HG02798 (cell line): ENCODE results near the gene NCOA3.

Source experiments
- ATAC-seq: cut with Tn5 transposase; IDR thresholded peaks from one replicate; pipeline ENCODE4 v1.9.1; 2021; ENCODE audit warnings: mild to moderate bottlenecking; ENCODE audit not compliant: unreplicated experiment, poor library complexity

NCOA3 gene

DNA sequence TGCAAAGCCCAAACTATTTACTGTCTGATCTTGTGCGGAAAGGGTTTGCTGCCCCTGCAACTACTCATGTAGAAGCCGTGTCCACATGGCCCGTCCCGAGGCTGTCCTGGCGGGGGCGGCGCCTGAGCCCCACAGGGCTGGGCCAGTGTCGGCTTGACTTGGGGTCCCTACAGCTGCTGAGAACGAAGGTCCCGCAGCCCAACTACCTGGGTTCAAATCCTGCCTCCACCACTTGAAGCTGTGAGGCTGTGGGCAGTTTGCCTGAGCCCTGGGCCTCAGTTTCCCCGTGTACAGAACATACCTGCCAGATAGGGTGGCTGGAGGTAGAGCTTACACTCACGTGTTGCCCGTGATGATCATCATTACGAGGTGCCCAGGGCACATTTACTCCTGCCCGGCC, 172.5 kb downstream of the NCOA3 start:
- ATAC-seq, result no peak

DNA sequence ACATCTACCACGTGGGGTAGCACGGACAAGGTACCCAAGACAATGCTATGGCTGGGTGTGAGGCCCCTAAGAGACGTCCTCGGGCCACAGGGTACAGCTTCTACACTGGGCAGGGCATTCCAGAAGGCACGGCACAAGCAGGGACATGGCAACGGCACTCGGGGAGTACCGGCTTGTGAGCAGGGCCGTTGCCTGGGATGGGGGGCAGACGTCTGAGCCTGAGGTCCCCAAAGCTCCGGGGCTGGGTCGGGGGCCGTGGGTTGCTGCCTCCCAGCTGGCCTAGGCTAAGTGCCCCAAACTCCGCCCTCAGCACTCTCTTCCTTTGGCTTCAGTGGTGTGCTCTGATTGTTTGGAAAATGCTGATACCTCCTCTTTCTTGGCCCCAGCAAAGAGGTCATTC, 173.0 kb downstream of the NCOA3 start:
- ATAC-seq, result no peak

DNA sequence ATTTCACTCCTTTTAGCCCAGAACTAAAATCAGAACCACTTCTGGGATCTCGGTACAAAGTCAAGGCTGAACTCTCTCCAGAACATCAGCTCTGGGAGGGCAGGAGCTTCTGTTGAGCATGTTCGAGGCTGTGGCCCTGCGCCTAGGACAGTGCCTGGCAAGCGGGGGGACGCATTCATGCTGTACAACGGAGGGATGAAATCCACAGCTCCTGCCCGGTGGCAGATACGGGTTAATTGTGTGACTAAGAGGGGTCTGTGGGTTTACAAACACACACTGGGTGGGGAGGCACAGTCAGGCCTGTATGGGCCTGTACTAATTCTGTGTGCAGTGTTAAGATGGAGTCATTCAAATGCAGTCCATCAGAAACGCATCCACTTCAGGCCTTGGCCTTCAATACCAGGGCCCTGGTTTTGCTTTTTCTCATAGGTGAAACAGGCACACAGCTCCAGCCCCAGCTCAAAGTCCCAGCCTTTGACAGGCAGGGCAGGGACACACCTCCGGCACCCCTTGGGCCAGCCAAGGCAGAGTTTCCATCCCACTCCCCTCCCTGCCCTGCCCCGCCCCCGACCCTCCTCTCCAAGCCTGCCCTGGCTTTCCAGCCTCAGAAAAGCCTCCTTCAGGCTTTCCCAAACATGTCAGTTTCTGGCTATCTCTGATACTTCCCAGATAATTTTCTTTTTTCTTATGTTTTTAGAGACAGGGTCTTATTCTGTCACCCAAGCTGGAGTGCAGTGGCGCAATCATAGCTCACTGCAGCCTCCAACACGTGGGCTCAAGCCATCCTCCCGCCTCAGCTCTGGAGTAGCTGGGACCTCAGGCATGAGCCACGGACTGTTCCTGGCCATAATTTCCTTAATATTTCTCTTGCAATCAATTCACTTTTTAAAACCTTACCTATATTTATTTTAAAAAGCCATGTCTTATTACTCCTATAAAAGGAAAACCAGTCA, 173.8 kb downstream of the NCOA3 start:
- no peak for ATAC-seq

DNA sequence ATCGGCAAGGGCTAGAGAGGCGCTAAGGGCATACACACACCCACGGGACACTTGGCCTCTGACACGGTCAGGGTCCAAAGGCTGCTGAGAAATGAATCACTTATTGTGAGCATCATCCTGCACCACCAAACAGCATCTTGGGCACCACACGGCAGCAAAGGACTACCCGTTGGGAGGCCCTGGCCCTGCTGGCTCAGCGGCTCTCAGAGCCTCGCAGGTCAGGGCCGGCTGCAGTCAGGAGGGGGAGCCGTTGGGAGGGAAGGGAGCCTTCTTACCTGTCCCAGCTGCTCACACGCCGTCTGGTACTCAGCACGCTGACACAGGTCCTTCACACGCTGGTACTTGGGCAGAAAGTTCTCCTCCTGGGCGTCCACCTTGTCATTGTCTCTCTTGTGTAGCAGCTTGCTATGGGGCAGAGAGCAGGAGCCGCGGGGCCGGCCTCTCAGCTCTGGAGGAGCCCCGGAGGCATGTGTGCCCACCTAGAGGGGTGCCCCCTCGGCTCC, 174.6 kb downstream of the NCOA3 start:
- ATAC-seq, result no peak

DNA sequence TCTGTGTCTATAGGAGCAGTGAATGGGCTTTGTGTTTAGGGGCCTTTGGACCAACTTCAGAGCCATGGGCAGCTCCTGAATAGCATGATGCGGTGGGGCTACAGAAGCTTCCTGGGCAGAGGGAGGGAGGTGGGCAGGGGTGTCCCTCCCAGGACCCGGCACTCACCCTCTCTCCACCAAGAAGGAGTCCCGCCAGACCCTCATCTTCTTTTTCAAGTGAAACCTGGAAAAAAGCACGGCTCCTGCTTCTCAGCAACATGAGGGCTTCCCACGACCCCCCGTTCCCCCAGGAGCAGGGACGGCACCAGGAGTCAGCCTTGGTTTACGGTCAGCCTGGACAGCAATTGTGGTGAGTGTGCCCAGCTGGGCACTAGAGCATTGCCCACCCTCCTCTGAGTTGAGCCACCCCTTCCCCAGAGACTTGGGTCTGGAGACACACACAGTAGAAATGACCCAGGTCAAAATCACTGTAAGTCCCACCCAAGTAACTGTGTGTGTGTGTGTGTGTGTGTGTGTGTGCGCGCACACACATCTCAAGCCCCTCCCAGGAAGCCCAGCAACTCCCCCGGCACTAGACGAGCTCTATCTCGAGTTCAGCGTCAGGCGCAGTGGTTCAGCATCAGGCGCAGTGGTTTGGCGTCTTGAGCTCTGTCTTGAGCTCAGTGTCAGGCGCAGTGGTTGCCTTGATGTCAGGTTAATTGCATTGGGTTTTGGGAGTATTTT, 175.4 kb downstream of the NCOA3 start:
- no peak for ATAC-seq

DNA sequence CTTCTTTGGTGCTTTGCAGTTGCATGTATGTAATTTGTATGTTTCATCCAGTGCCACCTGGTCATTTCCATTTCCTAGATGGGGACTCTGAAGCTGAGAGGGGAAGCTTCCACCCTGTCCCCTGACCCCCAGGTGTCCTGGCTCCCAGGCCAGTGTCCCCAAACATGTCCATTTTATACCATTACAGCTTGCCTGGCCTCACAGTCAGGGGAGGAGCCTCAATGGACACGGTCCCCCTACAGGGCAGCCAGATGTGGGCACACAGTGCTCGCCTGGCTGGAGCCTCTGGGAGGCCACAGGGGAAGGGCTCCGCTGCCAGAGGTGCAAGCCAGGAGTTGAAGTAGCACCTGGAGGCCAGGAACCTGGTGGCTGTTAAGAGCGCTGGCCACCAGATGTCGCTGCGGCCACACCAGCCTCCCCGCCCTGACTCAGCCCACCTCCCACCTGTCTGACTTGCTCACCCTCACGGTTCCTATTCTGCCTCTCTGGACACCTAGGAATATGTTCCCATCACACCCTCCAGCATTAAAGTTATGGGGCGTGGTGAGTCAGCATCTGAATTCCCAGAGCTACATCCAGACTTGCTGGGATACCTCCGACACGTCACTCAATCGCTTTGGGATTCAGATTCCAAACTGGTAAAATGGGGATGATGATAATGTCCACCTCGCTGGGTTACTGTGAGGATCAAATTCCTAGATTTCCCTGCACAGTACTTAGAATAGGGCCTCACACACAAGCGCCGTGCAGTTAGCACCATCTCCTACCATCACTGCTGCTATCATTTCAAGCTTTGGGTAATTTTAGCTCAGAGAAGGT, 176.2 kb downstream of the NCOA3 start:
- no peak for ATAC-seq

DNA sequence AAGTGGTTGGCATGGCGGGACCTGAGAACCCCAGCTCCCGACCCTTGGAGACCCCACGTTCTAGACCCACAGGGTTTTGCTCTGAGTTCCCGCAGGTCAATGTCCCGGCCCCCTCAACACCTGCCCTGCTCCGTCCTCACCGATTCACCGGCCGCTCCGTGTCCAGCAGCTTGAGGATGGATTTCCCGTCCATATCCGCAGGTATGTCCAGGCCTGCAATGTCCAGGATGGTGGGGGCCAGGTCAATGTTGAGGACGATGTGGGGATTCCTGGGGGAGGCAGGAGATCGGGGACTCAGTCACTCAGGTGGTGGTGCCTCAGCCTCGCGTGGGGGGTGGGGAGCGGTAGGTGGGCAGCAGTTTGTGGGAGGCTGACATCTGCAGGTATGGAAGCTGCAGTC, 176.8 kb downstream of the NCOA3 start:
- ATAC-seq, result no peak

DNA sequence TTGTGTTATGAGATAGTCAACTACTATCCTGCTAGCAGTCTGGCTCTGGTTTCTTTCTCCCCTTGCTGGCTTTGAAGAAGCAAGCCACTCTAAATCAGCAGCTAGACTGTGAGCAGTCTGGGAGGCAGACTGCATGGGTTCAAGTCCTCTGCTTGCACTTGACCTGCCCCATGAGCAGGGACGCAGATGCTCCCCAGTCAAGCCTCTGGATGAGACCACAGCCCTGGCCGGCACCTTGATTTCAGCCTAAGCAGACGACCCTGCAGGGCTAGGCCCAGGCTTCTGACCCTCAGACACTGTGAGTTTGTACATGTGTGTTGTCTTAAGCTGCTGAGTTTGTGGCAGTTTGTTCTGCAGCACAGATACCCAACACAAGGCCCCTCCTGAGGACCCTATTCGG, 177.8 kb downstream of the NCOA3 start:
- no peak for ATAC-seq

DNA sequence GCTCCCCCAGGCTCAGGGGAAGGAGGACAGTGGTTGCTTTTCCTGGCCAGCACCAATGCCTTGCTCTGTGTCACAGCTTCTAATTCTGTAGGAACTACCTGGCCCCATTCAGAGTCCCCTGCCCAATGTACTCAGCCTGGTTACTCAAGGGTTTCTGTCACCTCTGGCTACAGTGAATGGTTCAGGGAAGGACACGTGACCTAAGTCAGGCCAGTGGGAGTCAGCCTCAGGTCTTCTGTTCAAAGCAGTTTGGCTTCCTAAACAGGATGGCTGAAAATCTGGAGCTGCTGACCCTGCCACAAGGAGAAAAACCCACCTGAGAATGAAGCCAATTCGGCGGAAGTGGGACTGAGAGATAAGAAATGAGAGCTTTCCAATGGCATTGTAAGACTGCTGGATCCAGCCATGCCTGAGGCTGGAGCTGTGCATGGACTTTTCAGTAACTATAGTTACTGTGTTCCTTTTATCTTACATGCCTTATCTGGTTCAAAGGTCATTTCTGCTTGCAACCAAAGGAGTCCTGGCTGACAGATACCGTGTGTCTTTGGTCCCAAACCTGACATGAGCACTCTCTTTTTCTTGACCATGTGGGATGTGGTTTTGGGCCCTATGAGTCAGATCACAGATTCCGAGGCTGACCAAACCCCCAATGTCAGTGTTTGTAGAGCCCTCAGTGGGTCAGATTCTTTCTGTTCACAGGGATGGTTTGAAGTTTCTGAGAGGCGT, 179.3 kb downstream of the NCOA3 start:
- peak; percentile 47 for ATAC-seq

DNA sequence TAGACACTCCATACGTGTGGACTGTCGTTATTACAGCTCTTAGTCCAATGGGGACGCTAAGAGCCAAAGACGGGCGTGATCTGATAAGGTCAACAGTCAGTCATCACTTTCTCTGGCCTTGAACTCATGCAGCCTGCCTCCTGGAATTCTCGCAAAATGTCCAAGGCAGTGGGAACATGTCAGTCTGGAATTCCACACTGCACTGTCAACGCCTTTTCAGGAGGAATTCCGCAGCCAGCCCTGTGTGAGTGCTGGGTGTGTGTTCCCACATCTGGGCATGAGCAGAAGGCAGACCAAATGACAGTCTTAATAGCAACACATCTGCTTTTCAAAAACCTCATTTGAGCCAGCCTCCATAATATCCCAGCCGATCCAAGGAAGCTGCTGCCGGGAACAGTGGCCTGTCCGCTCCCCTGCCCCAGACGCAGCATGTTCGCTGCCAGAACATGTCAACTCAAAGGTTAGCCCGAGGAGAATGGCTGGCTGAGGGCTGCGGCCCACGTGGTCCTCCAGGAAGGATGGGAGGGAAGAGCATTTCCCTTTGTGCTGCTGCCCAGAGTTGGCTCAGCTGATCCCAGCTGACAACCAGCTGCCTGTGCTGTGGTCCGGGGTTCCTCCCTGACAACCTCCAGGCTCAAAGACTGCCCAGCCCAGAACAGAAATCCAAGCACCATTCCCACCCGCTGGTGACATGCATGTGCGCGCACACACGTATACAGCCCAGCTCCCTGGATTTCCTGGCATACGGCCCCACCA, 180.5 kb downstream of the NCOA3 start:
- ATAC-seq, result no peak

DNA sequence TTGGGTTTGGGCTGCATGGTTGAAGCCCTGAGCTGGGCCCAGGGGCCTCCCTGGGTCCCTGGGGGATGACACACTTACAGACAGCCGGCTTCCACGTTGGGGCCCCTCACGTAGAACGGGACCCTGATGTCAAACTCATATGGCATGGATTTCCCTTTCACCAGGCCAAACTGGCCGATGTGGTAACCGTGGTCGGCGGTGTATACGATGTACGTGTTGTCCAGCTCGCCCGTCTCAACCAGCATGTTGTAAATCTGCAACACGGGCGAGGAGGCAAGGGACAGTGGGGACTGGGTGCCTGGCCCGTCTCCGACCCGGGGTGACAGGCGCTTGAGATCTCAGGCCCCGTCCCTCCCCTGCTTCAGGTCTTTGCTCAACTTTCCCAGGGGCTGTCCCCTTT, 181.2 kb downstream of the NCOA3 start:
- no peak for ATAC-seq

DNA sequence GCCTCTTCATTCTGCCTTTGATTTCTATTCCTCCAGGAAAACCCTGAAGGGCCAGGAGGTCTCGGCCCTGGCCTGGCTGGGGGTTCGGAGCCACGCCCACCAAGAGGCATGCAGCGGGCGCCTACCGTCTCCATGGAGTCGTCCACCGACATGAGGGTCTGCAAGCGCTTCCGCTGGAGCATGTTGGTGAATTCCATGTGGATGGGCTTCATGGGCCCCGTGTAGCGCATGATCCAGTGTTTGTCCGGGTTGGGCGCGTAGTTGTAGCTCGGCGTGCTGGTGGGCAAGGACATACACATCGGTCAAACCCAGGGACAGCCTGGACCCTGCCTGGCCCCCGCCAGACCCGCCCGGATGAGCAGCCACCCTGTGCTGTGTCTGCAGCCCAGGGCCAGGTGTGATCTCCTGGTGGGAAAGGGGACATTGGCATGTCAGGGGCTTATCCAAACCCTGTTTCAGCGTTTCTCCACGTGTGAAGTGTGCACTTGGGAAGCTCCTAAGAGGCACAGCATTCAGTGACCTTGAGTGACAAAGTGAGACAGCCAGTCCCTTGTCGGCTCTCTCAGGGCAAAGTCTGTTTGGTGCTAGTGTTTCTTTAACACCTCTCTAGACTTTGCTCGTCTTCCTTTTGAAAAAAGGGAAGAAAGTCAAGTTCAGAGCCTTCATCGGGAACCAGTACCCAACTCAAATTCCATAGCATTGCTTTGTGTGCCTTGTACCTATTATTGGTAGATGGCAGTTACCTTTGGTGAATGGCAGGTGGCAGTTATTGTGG, 182.8 kb downstream of the NCOA3 start:
- no peak for ATAC-seq

DNA sequence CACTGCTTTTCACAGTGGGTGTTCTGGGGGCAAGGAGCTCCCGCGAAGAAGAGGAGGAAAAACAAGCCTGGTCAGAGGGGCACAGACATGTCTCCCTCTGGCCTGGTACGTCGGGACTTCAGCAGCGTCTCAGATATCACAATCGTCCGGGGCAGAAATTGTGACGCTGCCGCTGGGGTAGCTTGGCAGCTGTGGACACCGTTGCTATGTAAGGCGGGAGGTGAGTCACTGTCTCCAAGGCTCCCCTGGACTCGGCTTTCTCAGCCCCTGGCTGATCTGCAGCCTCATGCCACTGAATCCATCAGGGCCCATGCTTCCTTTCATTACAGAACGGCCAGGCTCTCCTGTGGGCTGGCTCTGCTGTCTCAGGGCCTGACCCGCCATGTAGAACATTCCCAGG, 184.9 kb downstream of the NCOA3 start:
- no peak for ATAC-seq

DNA sequence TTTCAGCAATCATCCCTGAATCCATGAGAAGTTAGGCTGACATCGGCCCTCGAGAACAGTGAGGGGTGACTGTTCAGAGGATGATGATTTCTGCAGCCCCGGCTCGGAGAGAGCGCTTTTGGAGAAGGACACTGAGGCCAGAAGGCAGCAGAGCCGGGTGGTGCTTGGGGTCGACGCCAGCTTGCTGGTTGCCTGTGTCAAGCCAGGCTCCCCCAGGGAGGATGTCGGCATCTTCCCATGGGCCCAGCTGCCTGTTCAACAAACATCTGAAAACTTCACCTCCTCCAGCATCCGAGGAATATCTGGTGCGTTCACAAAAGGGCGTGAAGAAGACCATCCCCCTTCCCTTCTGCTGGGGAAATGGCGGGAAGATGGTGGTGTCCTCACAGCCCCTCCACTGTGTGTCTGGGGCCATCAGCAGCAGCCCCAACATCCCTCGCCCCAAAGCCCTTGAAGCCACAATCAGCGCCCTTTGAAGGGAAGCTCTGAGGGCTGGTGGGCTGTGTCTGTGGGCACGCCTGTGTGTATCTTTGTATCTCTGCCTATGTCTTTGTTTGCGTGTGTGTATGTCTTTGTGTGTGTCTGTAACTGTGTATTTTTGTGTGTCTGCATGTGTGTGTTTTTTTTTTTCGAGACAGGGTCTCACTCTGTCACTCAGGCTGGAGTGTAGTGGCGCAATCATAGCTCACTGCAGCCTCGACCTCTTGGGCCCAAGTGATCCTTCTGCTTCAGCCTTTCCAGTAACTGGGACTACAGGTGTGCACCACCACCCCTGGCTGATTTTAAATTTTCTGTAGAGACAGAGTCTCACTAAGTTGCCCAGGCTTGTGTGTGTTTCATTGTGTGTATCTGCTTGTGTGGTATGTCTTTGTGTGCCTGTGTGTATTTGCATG, 185.7 kb downstream of the NCOA3 start:
- ATAC-seq, result no peak

DNA sequence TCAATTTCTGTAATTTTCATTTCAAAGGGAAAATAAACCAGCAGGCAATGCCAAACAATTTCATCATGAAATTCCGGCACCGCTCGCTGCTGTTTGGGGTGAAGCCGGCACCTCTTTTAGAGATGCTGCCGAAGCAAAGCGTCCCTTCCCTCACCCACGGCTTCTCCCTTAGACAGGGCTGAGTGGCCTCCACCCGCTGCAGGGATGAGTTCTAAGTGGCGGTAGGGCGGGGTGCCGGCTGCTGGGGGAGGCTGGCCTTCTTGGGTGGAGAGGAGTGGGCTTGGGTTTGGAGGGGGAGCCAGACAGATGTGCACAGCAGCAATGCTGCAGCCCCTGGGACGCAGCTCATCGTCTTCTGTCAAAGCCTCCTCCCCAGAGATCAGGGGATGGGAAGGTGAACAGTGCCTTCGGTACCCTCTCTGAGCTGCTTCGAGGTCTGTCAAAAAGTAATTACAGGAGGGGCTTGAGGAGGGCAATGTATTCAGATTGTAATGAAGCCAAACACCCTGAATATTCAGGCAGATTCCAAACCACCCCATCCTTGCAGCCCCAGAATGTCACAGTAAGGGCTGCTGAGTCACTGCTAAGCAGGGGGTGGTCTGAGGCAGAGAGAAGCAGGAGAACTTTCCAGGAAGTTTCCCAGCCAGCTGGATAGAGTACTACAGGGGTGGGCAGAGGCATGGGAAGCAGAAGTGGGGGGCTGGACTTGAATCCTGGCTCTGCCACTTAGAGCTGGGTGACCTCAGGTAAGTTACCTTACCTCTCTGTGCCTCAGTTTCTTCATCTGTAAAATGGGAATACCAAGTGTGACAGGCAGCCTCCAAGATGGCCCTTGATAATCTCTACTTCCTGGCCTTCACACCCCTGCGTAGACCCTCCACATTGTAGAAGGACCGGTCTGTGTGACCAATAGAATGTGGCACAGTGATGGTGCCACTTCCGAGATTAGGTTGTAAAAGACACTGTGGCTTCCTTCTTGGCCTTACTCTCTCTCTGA, 187.0 kb downstream of the NCOA3 start:
- ATAC-seq, result no peak

DNA sequence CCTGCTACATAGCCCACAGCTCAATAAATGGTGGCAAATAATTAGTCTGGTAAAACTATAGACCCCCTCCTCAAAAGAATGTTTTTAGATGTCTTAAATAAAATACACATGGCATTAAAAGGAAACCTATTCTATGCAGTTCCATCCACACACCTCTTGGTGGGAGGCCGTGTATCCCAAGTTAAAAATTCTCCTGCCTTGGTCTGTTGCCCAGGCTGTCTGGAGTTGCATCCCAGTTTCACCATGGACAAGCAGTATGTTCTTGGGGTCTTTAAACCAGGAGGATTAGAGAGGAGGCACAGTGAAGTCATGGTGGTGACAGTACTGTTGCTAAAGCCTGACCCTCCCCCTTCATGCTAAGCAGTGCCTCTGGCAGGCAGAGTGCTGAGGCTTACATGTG, 188.0 kb downstream of the NCOA3 start:
- ATAC-seq, result no peak
